GM19240 (cell line): ENCODE data around the gene CGB7.
"Not testable (repeated sequence)": the region's sequence is repeated elsewhere in the genome, so short reads cannot be mapped to it uniquely, and the experiment has no call there.

Source experiments
- DNase-seq: peaks from one replicate; pipeline ENCODE4 v3.0.0; 2011; ENCODE audit warnings: low spot score; ENCODE audit not compliant: insufficient read length

Gene CGB7

DNA sequence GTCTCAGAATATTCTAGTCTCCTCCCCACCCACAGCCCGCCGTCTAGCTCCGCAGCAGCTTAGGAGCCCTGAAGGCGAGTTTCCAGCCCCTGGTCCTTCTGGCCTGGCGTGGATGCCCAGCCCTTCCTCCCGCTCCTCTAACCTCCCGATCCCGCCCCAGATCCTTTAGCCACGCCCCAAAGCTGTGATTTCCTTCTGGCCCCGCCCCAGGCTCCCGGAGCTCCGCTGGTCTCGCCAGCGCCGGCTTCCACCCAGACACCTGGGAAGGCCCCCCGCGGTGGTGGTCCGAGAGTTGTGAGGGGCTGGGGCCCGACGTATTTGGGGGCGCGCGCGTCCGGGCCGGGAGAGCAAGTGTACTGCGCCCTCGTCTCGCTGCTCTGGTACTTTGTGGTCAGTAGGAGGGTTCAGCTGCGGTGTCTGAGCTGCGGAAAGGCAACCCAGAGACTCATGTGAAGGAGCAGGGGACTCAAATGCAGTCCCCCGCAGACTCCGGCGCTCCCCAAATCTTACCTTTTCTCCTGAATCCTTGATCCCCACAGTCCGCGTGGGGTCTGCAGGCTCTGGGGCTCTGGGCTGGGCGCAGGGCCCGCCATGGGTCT is at the start of gene CGB7:
CGB7 (minus strand) TSS at position 114 of the 599 bp plus-strand sequence. CDS start 2,374 bp downstream, outside the sequence.
- no peak for DNase-seq

GRCh38 chr19:49106648-49107135 is 49.1 kb upstream of the CGB7 start:
- DNase-seq: no peak

- no peak for DNase-seq
These were observed 46.8 kb upstream of the CGB7 start for GRCh38 chr19:49104229-49104864.

DNA sequence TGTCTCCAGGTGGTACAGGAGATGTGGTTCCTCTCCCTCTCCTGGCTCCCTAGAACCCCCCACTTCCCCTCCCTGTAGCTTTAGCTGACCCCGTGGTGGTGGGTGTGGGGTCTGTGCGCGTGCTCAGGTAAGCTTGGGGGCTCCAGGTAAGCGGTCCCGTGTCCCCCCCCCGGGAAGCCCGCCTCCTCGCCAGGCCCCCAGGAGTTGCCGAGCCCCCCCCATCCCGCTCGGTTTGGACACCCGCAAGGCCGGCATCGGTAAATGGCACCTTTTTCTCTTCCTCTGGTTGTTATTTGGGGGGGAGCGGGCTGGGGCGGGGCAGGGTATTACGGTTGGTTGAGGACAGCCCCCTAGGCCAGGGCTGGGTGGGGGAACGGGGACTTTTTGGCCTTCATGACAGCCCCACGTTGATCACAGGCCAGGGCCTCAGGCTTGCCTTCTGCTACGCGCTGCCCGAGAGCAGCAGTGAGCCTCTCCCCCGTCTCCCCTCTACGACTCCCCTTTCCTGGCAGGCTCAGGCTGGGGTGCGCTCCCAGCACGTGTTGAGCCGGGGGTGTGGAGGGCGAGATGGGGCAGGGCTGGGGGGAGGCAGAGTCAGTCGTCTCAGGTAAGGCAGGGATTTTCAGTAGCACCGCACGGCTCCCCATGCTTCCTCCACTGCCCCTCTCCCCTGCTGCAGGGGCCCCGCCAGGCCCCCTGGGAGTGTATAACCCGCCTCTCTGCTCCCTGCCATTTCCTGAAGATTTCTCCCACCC is 46.0 kb upstream of the CGB7 start:
- DNase-seq: no peak

DNA sequence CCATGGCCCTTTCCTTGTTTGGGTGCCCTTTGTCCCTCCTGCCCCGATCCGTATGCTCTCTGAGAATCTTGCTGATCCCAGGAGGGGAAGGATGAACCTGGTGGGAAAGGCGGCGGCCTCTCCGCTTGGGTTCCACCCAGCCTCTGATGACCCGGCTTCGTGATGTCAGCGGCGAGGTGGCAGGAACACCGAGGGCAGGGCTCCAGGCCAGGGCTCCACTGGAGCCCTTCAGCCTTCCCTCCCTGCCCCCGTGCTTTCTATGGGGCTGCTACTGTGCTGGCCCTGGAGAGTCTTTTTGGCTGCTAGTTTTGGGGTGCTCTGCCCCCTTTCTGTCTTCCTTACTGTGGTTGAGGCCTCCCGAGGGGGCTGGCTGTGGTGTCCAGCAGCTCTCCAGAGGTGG is 44.8 kb upstream of the CGB7 start:
- no peak for DNase-seq

DNA sequence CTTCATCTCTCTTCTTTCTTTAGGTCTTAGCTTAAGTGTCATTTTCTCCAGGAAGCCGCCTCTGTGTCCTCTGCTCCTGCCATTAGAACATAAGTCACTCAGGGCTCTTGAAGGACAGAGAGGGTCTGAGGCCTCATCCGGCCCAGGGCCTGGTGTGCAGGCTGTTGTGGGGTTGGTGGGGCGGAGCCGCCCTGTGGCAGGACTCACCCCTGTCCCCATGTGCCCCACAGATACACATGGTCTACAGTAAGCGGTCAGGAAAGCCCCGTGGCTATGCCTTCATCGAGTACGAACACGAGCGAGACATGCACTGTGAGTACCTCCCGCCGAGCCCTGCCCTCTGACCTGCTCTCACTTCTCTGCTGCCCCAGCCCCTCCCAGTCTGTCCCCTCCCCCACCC is 43.6 kb upstream of the CGB7 start:
- DNase-seq: no peak

DNA sequence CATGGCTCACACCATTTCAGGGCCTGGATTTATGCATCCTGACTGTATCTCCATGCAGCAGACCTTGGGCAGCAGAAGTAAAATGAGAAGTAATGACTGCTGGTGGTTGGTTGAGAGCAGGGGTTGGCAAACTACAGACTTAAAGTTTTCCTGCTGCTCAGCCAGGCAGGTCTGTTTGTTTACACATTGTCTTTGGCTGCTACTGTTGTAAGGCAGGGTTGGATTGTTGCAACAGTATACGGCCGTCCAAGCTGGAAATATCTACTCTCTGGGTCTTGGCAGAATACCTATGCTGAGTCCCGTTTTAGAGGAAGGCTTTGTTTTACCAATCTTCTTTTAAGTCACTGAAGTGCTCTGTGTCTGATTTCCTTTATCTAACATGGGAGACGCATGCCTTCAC is 41.2 kb upstream of the CGB7 start:
- DNase-seq: no peak

- peak; percentile 84 for DNase-seq
These were observed 40.1 kb upstream of the CGB7 start for GRCh38 chr19:49097453-49098288.

- no peak for DNase-seq
These were observed 37.2 kb upstream of the CGB7 start for GRCh38 chr19:49094505-49095482.

DNA sequence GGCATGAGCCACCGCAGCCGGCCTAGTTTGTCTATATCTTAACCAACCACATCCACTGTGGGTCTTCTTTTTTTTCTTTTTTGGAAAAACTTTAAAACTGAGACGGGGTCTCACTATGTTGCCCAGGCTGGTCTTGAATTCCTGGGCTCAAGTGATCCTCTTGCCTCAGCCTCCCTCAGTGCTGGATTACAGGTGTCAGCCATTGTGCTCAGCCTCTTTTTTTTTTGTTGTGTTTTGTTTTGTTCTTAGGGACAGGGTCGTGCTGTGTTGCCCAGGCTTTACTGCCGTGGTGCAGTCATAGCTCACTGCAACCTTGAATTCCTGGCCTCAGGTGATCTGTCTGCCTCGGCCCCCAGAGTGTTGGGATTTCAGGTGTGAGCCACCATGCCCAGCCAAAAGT is 35.1 kb upstream of the CGB7 start:
- no peak for DNase-seq

- no peak for DNase-seq
These were observed 34.0 kb upstream of the CGB7 start for GRCh38 chr19:49091391-49092038.

- no peak for DNase-seq
These were observed 28.7 kb upstream of the CGB7 start for GRCh38 chr19:49086296-49086695.

DNA sequence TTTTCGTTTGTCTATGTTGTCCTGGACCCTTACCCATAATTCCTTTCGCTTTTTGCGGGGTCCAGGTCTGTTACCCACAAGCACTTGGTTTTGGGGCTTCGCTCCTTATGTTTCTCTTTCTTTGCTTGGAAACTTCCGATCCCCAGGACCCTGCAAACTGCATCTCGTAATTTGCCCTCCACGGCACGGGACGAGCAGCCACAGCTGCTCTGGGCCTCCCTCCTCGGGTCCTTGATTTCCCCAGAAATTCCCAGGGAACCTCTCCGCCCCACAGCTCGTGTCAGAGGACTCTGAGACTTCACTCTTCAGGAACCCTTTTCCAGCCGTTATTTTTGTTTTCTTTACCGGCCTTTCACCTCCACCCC is 28.3 kb upstream of the CGB7 start:
- no peak for DNase-seq

DNA sequence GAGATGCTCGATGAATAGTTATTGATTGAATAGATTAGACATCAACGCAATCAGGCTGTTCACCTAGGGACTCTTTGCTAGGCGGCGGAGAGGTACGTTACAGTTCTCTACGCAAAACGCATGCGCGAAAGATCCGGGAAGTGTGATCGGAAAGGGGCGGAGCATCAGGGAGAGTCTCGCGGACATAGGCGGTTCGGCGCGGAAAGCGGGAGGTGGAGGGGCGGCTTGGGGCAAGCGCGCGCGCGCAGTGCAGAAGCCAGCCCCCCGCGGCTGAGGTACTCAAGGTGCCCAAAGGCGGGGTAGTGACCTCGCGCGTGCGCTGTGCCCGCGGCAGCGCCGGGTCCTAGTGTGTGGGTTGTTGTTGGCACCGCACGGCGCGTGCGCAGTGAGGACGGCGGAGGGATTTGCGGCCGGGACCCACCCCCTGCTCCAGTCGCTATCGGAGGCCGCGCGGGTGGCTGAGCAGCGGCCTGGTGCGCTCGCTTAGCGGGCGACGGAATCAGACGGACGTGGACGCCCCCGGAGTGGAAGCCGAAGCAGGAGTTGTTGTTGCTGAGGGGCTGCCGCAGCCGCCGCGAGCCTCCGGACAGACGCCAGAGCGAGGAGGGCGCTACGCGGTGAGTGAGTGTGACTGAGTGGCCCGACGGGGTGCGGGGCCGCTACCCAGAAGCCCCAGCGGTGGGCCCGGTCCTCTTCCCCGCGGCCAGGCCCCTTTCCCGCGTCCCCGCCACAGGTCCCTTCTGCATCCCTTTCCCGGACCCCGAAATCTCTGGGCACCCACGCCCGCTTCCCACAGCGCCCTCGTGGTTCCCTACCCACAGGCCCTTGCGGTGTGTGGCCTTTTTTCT is 27.7 kb upstream of the CGB7 start, which contains the start of gene SNRNP70:
SNRNP70 (plus strand) TSS at position 432 of the 848 bp plus-strand sequence. CDS start 964 bp downstream, outside the sequence.
- peak; percentile 96 for DNase-seq

DNA sequence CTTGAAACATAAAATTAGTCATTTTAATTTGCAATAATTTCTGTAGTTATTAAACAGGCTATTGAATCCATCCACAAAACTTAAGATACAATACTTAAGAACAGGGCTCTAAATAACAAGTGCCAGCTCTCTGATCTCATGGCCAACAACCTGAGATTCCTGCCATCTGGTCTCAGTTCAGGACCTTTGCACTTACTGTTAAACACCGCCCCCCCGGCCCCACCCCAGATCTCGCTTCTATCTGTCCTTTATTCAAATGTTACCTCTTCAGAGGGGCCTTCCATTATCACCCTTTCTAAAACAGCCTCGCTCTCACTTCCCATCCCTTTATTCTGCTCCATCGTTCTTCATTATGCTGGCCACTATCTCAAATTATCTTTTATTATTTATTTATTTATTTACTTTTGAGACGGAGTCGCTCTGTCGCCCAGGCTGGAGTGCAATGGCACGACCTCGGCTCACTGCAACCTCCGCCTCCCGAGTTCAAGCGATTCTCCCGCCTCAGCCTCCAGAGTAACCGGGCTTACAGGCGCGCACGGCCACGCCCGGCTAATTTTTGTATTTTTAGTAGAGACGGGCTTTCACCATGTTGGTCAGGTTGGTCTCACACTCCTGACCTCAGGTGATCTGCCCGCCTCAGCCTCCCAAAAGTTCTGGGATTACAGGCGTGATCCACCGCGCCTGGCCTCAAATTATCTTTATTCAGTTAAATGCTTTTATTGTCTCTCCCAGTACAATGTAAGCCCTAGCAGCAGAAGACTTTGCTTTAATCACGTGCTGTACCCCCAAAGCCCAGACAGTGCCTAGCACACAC is 26.9 kb upstream of the CGB7 start:
- DNase-seq: no peak

- DNase-seq: no peak
These were observed 23.7 kb upstream of the CGB7 start for GRCh38 chr19:49081273-49081672.

DNA sequence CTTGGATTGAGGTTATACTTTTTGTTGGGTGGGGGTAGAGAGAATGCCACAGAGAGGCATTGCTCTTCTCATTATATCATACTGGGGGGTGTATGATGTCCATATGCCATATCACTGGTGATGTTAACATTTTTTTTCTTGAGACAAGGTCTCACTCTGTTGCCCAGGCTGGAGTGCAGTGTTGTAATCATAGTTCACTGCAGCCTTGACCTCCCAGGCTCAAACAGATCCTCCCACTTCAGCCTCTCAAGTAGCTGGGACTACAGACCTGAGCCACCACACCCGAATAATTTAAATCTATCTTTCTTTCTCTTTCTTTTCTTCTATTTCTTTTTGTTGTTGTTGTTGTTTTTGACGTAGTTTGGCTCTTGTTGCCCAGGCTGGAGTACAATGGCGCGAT is 22.8 kb upstream of the CGB7 start:
- DNase-seq: no peak

- DNase-seq: not testable (repeated sequence)
These were observed 17.3 kb upstream of the CGB7 start for GRCh38 chr19:49074869-49075268.
